Prostate gland (tissue), 2 donors: ENCODE results near the gene CPNE2. TPM values are rescaled to one million over a fixed set of nuclear protein-coding genes. Genes with fewer than 3 reads are reported as not detected.
"Not testable (repeated sequence)": the region's sequence is repeated elsewhere in the genome, so short reads cannot be mapped to it uniquely, and the experiment has no call there.

ENCODE experiments used
- DNase-seq: peaks from one replicate; pipeline ENCODE4 v3.0.0-alpha.2; 2019; ENCODE audit warnings: low spot score
- H3K27ac ChIP-seq, 2 donors: fragments of 200-600 bp; sonication (generic); 2 replicates each; pipeline ENCODE4 v1.5.1; 2017 to 2019
- H3K27me3 ChIP-seq: fragments of 200-600 bp; sonication (generic); replicated peaks from 2 replicates; pipeline ENCODE4 v1.5.1; 2019; ENCODE audit not compliant: insufficient read depth
- H3K36me3 ChIP-seq, 2 donors: fragments of 200-600 bp; sonication (generic); 1 replicate in 1 of 2; 2 replicates in 1 of 2; pipeline versions ENCODE4 v1.5.1 to v1.8.1; 2017 to 2019
- H3K4me1 ChIP-seq: fragments of 200-600 bp; sonication (generic); replicated peaks from 2 replicates; pipeline ENCODE4 v1.5.1; 2019
- H3K4me3 ChIP-seq, 2 donors: fragments of 200-600 bp; sonication (generic); 2 replicates each; pipeline ENCODE4 v1.5.1; 2017 to 2019
- H3K9me3 ChIP-seq: fragments of 200-600 bp; sonication (generic); 2 replicates; pipeline ENCODE4 v1.5.1; 2017
- CTCF ChIP-seq, 4 experiments: fragments of 200-600 bp in 2 of 4; fragments of 450-650 bp in 2 of 4; sonication (generic) in 2 of 4; IDR thresholded peaks; 1 replicate in 3 of 4; 2 replicates in 1 of 4; pipeline ENCODE4 v1.5.1; 2016 to 2019; ENCODE audit warnings: antibody characterized with exemption in 4 of 4, mild to moderate bottlenecking in 2 of 4, moderate library complexity in 2 of 4
- POLR2A ChIP-seq: fragments of 450-650 bp; IDR thresholded peaks from one replicate; pipeline ENCODE4 v1.6.1; 2016; ENCODE audit warnings: antibody characterized with exemption, mild to moderate bottlenecking
- POLR2AphosphoS5 ChIP-seq: sonication (generic); formaldehyde crosslinking; IDR thresholded peaks from one replicate; pipeline ENCODE4 v1.6.1; 2017; ENCODE audit warnings: antibody characterized with exemption
- WGBS: methylation state at CpG from one replicate; pipeline ENCODE4 v1.1.5; 2018; 5-methylcytosine and 5-hydroxymethylcytosine counted together
- intact Hi-C: fragments of 100-400 bp; cut with DNase I; formaldehyde crosslinking; loops from one replicate; pipeline ENCODE4 v1.14.2; 2022
- total RNA-seq, 2 donors: library from RNA; depleted of rRNA; stranded (reverse); fragments of >200 nt; gene quantifications; one replicate each; pipeline ENCODE4 v1.1.0, GENCODE V29; 2016

Gene CPNE2
- total RNA-seq, 2 donors from 2014 or later = 22.3 to 23.3 TPM

DNA sequence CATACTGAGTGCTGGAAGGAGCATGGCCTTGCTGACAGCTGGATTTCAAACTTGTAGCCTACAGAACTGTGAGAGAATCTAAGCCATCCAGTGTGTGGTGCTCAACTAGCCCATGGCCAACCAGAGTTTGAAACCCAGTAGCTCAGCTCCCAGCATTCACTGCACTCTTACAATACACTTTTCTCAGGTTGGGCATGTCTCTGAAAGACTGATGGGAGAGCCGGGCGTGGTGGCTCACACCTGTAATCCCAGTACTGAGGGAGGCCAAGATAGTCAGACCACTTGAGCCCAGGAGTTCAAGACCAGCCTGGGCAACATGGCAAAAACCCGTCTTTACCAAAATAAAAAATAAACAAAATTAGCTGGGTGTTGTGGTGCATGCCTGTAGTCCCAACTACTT is 3.8 kb downstream of the CPNE2 start:
- intact Hi-C loops = loop anchor here (10.0 kb wide), 1 partner anchor 199 kb away; no protein-coding TSS in a partner anchor
- Histone ChIP-seq H3K9me3 (no peaks in the 10 kb centered on the region), H3K4me3 (no peak overlapping the region), H3K27me3 (no peaks in the 10 kb centered on the region), H3K27ac (no peak overlapping the region), H3K36me3 (no peaks in the 10 kb centered on the region), H3K4me1 (peaks cover 6% of the 10 kb centered on the region)
- no peak for DNase-seq
- no peak for TF ChIP-seq POLR2AphosphoS5
- TF ChIP-seq CTCF (IDR thresholded peaks at IDR 0.05) = no peak
- no peak for TF ChIP-seq POLR2A
- 96% methylated on average over 3 of the region's 3 CpGs for WGBS

DNA sequence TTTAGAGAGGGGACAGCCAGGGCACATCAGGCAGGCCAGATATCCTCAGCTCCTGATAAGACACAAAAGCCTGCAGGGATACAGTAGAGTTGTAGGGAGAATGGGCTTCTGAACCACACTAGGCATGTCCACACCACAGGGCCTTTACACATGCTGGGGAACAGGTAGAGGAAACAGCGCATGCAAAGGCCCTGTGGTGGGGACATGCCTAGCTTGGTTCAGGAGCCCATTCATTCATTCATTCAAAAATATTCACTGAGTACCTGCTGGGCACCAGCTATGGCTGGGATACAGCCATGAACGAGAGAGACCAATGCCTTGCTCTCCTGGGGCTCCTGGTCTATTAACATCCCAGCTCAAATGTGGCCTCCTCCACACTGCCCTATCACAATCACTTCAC is 4.4 kb downstream of the CPNE2 start:
- TF ChIP-seq POLR2AphosphoS5 (no peak), CTCF (IDR thresholded peaks at IDR 0.05) (no peak), POLR2A (no peak)
- intact Hi-C loops = loop anchor here (10.0 kb wide), 1 partner anchor 198 kb away; no protein-coding TSS in a partner anchor
- WGBS = 100% methylated on average over 2 of the region's 2 CpGs
- no peaks in the 10 kb centered on the region for H3K9me3 ChIP-seq
- no peak for DNase-seq
- peaks cover 6% of the 10 kb centered on the region for H3K4me1 ChIP-seq
- H3K27me3 ChIP-seq = no peaks in the 10 kb centered on the region
- no peaks in the 10 kb centered on the region for H3K36me3 ChIP-seq
- H3K27ac ChIP-seq = no peak overlapping the region
- H3K4me3 ChIP-seq = no peak overlapping the region

- intact Hi-C loops = loop anchor here (10.0 kb wide), 1 partner anchor 196 kb away; no protein-coding TSS in a partner anchor
- Histone ChIP-seq H3K4me1 (peaks cover 4% of the 10 kb centered on the region), H3K27me3 (no peaks in the 10 kb centered on the region), H3K27ac (no peak overlapping the region), H3K4me3 (no peak overlapping the region), H3K36me3 (no peaks in the 10 kb centered on the region), H3K9me3 (no peaks in the 10 kb centered on the region)
- TF ChIP-seq POLR2A = no peak
- no peak for TF ChIP-seq POLR2AphosphoS5
- TF ChIP-seq CTCF (IDR thresholded peaks at IDR 0.05) = no peak
- WGBS = 74% methylated on average over 14 of the region's 14 CpGs
- DNase-seq = no peak
These were observed 5.9 kb downstream of the CPNE2 start for GRCh38 chr16:57098188-57098841.

GRCh38 chr16:57099965-57100364 is 7.6 kb downstream of the CPNE2 start:
- H3K27ac ChIP-seq, H3K27me3 ChIP-seq, H3K4me3 ChIP-seq, H3K9me3 ChIP-seq, H3K36me3 ChIP-seq, DNase-seq, H3K4me1 ChIP-seq: not testable (repeated sequence)
- intact Hi-C loops = loop anchor here (10.0 kb wide), 1 partner anchor 195 kb away; no protein-coding TSS in a partner anchor
- 72% methylated on average over 6 of the region's 6 CpGs for WGBS

DNA sequence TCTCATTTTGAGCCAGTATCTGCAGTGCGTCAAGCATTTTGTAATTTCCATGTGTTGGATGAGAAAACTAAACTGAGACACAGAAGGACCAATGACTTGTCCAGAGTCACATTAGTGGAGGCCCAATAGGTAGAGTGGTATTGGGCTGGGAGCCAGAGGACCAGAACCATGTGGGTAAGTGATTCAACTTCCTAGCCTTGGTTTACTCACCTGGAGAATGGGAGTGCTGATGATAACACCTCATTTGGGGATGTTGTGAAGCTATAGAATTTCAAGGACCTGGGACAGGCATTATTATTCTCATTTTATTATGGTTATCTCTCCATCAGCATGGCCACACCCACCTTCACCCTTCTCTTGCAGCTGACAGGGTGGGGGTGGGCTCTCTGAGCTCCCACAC is 8.1 kb downstream of the CPNE2 start:
- Histone ChIP-seq H3K36me3 (no peaks in the 10 kb centered on the region), H3K9me3 (no peaks in the 10 kb centered on the region), H3K4me3 (no peak overlapping the region), H3K4me1 (no peaks in the 10 kb centered on the region), H3K27me3 (no peaks in the 10 kb centered on the region), H3K27ac (no peak overlapping the region)
- intact Hi-C loops = no loop called here
- DNase-seq = no peak
- 100% methylated on average over 1 of the region's 1 CpG for WGBS
- TF ChIP-seq POLR2A (no peak), CTCF (IDR thresholded peaks at IDR 0.05) (no peak), POLR2AphosphoS5 (no peak)
